T-helper 1 cell treated with Interleukin-12 subunit alpha and Interleukin-12 subunit beta and Interleukin-4 antibody, amounts not matched to agents 30 ng/mL and 1 ng/mL, for 36 hours (primary cell): Measurements from ENCODE around the gene SYT13. TPM values are rescaled to one million over a fixed set of nuclear protein-coding genes. Genes with fewer than 3 reads are reported as not detected.
"Not testable (repeated sequence)": the region's sequence is repeated elsewhere in the genome, so short reads cannot be mapped to it uniquely, and the experiment has no call there.

ENCODE experiments used
- intact Hi-C: fragments of 100-400 bp; cut with micrococcal nuclease; formaldehyde crosslinking; loops from one replicate; pipeline ENCODE4 v1.15.1; 2024
- total RNA-seq: library from RNA; stranded (reverse); gene quantifications from 2 replicates; pipeline ENCODE4 v1.2.3, GENCODE V29; 2022

Gene SYT13
- total RNA-seq, 1 donor from 2014 or later, result not detected

- intact Hi-C loops, result no loop called here
Measured at GRCh38 chr11:45250035-45250718, 36.0 kb downstream of the SYT13 start.

- intact Hi-C loops, result not testable (repeated sequence)
Measured at GRCh38 chr11:45249372-45249771, 36.8 kb downstream of the SYT13 start.

- intact Hi-C loops, result no loop called here
Measured at GRCh38 chr11:45248501-45249011, 37.6 kb downstream of the SYT13 start.

GRCh38 chr11:45247433-45247832, 38.7 kb downstream of the SYT13 start:
- intact Hi-C loops, result no loop called here

- intact Hi-C loops, result no loop called here
Measured at GRCh38 chr11:45246241-45246640, 39.9 kb downstream of the SYT13 start.

- intact Hi-C loops, result no loop called here
Measured at GRCh38 chr11:45245218-45246045, 40.7 kb downstream of the SYT13 start.

- intact Hi-C loops, result no loop called here
Measured at GRCh38 chr11:45243967-45244366, 42.2 kb downstream of the SYT13 start.

GRCh38 chr11:45239733-45240132, 46.4 kb downstream of the SYT13 start:
- intact Hi-C loops, result no loop called here

- intact Hi-C loops, result no loop called here
Measured at GRCh38 chr11:45238724-45239123, 47.4 kb downstream of the SYT13 start.

GRCh38 chr11:45237711-45238315, 48.3 kb downstream of the SYT13 start:
- intact Hi-C loops, result no loop called here

- intact Hi-C loops, result loop anchor here (5.0 kb wide), 1 partner anchor 122 kb away; no protein-coding TSS in a partner anchor
Measured at GRCh38 chr11:45234306-45235006, 51.7 kb downstream of the SYT13 start.

GRCh38 chr11:45233804-45234170, 52.4 kb downstream of the SYT13 start:
- intact Hi-C loops, result loop anchor here (5.0 kb wide), 1 partner anchor 121 kb away; no protein-coding TSS in a partner anchor

- intact Hi-C loops, result loop anchor here (5.0 kb wide), 1 partner anchor 121 kb away; no protein-coding TSS in a partner anchor
Measured at GRCh38 chr11:45233121-45233803, 52.9 kb downstream of the SYT13 start.

GRCh38 chr11:45232341-45233080, 53.6 kb downstream of the SYT13 start:
- intact Hi-C loops, result loop anchor here (5.0 kb wide), 1 partner anchor 120 kb away; no protein-coding TSS in a partner anchor

- intact Hi-C loops, result loop anchor here (5.0 kb wide), 1 partner anchor 117 kb away; no protein-coding TSS in a partner anchor
Measured at GRCh38 chr11:45229401-45230020, 56.6 kb downstream of the SYT13 start.

GRCh38 chr11:45227836-45228235, 58.3 kb downstream of the SYT13 start:
- intact Hi-C loops, result no loop called here

GRCh38 chr11:45226901-45227300, 59.2 kb downstream of the SYT13 start:
- intact Hi-C loops, result no loop called here

- intact Hi-C loops, result no loop called here
Measured at GRCh38 chr11:45225961-45226871, 59.9 kb downstream of the SYT13 start.
